IMR-90 (cell line): ENCODE data around the gene TASP1. TPM values are rescaled to one million over a fixed set of nuclear protein-coding genes. Genes with fewer than 3 reads are reported as not detected.

Source experiments
- ATAC-seq: fragments of 200-7000 bp; cut with Tn5 transposase; 2 replicates; pipeline ENCODE4 v1.9.1; 2020; ENCODE audit warnings: low read depth, mild to moderate bottlenecking, moderate library complexity
- BruUV-seq: library from RNA; stranded (reverse); fragments of 400-500 nt; replicated peaks from 2 replicates; lab custom pipeline; 2021; lab: Mats Ljungman, UMichigan
- CTCF ChIA-PET: fragments of 300-600 bp; formaldehyde crosslinking; extraction: SDS; loops from one replicate; lab custom pipeline; 2021; ENCODE audit warnings: antibody characterized with exemption; lab: Yijun Ruan, JAX
- POLR2A ChIA-PET: fragments of 300-600 bp; sonication (Branson Sonifier 250); formaldehyde crosslinking; loops from one replicate; lab custom pipeline; 2022; ENCODE audit warnings: antibody characterized with exemption; ENCODE audit not compliant: unreplicated experiment; lab: Charles Lee
- DNase-seq: peaks from one replicate; pipeline ENCODE4 v3.0.0; 2013
- H2AFZ ChIP-seq: replicated peaks from 2 replicates; pipeline ENCODE3; 2013; ENCODE audit warnings: low read length, mild to moderate bottlenecking; ENCODE audit not compliant: poor library complexity
- H2AK5ac ChIP-seq: 2 replicates; pipeline ENCODE4 v1.6.1; 2013; ENCODE audit warnings: low read depth, low read length, inconsistent platforms
- H2AK9ac ChIP-seq: replicated peaks from 2 replicates; pipeline ENCODE3; 2013; ENCODE audit warnings: mild to moderate bottlenecking, low read depth, low read length, moderate library complexity; ENCODE audit not compliant: poor library complexity
- H2BK120ac ChIP-seq: 2 replicates; pipeline ENCODE4 v1.6.1; 2013; ENCODE audit warnings: low read depth, low read length, inconsistent platforms
- H2BK15ac ChIP-seq: 3 replicates; pipeline ENCODE4 v1.6.1; 2013; ENCODE audit warnings: low read depth, low read length, inconsistent platforms
- H2BK20ac ChIP-seq: 2 replicates; pipeline ENCODE4 v1.6.1; 2013; ENCODE audit warnings: low read depth, mild to moderate bottlenecking, inconsistent platforms, low read length, moderate library complexity
- H2BK5ac ChIP-seq: 2 replicates; pipeline ENCODE4 v1.6.1; 2013; ENCODE audit warnings: mild to moderate bottlenecking, low read depth, low read length, inconsistent platforms; ENCODE audit not compliant: poor library complexity, severe bottlenecking
- H3K14ac ChIP-seq: replicated peaks from 2 replicates; pipeline ENCODE4 v1.6.1; 2013; ENCODE audit warnings: low read depth, low read length, inconsistent platforms
- H3K18ac ChIP-seq: 2 replicates; pipeline ENCODE4 v1.6.1; 2013; ENCODE audit warnings: low read depth, low read length, control low read depth
- H3K23ac ChIP-seq: 2 replicates; pipeline ENCODE4 v1.6.1; 2013; ENCODE audit warnings: low read depth, low read length, inconsistent platforms
- H3K27ac ChIP-seq: 2 replicates; pipeline ENCODE4 v1.5.1; 2013; ENCODE audit warnings: mild to moderate bottlenecking, control low read depth, low read length; ENCODE audit not compliant: insufficient read depth
- H3K27me3 ChIP-seq: 2 replicates; pipeline ENCODE4 v1.6.1; 2013; ENCODE audit warnings: low read length; ENCODE audit not compliant: control insufficient read depth, insufficient read depth
- H3K36me3 ChIP-seq: 2 replicates; pipeline ENCODE4 v1.6.1; 2013; ENCODE audit warnings: low read length, mixed read lengths; ENCODE audit not compliant: control insufficient read depth, insufficient read depth
- H3K4ac ChIP-seq: 2 replicates; pipeline ENCODE4 v1.6.1; 2013; ENCODE audit warnings: low read depth, low read length, inconsistent platforms
- H3K4me1 ChIP-seq: 2 replicates; pipeline ENCODE4 v1.6.1; 2013; ENCODE audit warnings: low read length, mixed read lengths; ENCODE audit not compliant: control insufficient read depth, insufficient read depth
- H3K4me2 ChIP-seq: 2 replicates; pipeline ENCODE4 v1.6.1; 2013; ENCODE audit warnings: low read depth, mild to moderate bottlenecking, control low read depth, low read length, moderate library complexity
- H3K4me3 ChIP-seq: 2 replicates; pipeline ENCODE4 v1.5.1; 2013; ENCODE audit warnings: low read depth, mild to moderate bottlenecking, control low read depth, low read length, moderate library complexity; ENCODE audit not compliant: insufficient read depth
- H3K56ac ChIP-seq: 2 replicates; pipeline ENCODE4 v1.6.1; 2013; ENCODE audit warnings: low read length, inconsistent platforms; ENCODE audit not compliant: insufficient read depth; ENCODE audit errors: extremely low read depth
- H3K79me1 ChIP-seq, 2 experiments: 2 replicates each; pipeline ENCODE4 v1.6.1; 2013; ENCODE audit warnings: low read length in 2 of 2, inconsistent platforms in 1 of 2, low read depth in 1 of 2
- H3K9ac ChIP-seq: 2 replicates; pipeline ENCODE4 v1.6.1; 2013; ENCODE audit warnings: low read depth, low read length, control low read depth
- H3K9me1 ChIP-seq: 2 replicates; pipeline ENCODE4 v1.6.1; 2013; ENCODE audit warnings: low read length, inconsistent platforms; ENCODE audit not compliant: insufficient read depth
- H3K9me3 ChIP-seq: 2 replicates; pipeline ENCODE4 v1.6.1; 2013; ENCODE audit warnings: low read length; ENCODE audit not compliant: control insufficient read depth, insufficient read depth
- H4K20me1 ChIP-seq: 2 replicates; pipeline ENCODE4 v1.6.1; 2013; ENCODE audit warnings: low read length, inconsistent platforms; ENCODE audit not compliant: insufficient read depth
- H4K5ac ChIP-seq: 2 replicates; pipeline ENCODE4 v1.6.1; 2013; ENCODE audit warnings: mild to moderate bottlenecking, low read depth, low read length, control low read depth
- H4K8ac ChIP-seq, 2 experiments: 2 replicates each; pipeline ENCODE4 v1.6.1; 2013; ENCODE audit warnings: low read depth in 2 of 2, low read length in 2 of 2, control low read depth in 1 of 2, inconsistent platforms in 1 of 2
- H4K91ac ChIP-seq: 2 replicates; pipeline ENCODE4 v1.6.1; 2013; ENCODE audit warnings: low read depth, low read length, inconsistent platforms; ENCODE audit not compliant: insufficient read depth
- BHLHE40 ChIP-seq: fragments of 150-350 bp; IDR thresholded peaks from 2 replicates; pipeline ENCODE4 v1.6.1; 2016; ENCODE audit warnings: mild to moderate bottlenecking, low read depth, low read length
- CHD1 ChIP-seq: IDR thresholded peaks from 2 replicates; pipeline ENCODE4 v1.6.1; 2012; ENCODE audit warnings: low read depth, low read length, improper control_type of control experiment
- MXI1 ChIP-seq: IDR thresholded peaks from 2 replicates; pipeline ENCODE4 v1.6.1; 2012; ENCODE audit warnings: low read depth, mild to moderate bottlenecking, low read length, moderate library complexity, borderline replicate concordance
- RAD21 ChIP-seq: IDR thresholded peaks from 2 replicates; pipeline ENCODE4 v1.6.1; 2012; ENCODE audit warnings: low read length, improper control_type of control experiment
- RFX5 ChIP-seq: IDR thresholded peaks from 2 replicates; pipeline ENCODE4 v1.8.0; 2012; ENCODE audit warnings: low read depth, mild to moderate bottlenecking, low read length, moderate library complexity
- SMC3 ChIP-seq: fragments of 150-350 bp; IDR thresholded peaks from 2 replicates; pipeline ENCODE4 v1.6.1; 2016; ENCODE audit warnings: low read depth, mild to moderate bottlenecking, antibody characterized with exemption, low read length, moderate library complexity
- WGBS, 2 experiments: methylation state at CpG; one replicate each; pipeline versions ENCODE4 v1.1.5 to v1.1.7; 2013; ENCODE audit warnings: missing lambda C conversion rate in 2 of 2; ENCODE audit not compliant: insufficient read length in 1 of 2; ENCODE audit errors: extremely low coverage in 2 of 2; 5-methylcytosine and 5-hydroxymethylcytosine counted together
- dilution Hi-C: fragments of 300-500 bp; cut with HindIII; formaldehyde crosslinking; loops from one replicate; pipeline ENCODE4 v1.14.3; 2018; ENCODE audit warnings: low sequenced_read_pairs; ENCODE audit not compliant: unreplicated experiment
- in situ Hi-C: fragments of 300-500 bp; cut with MboI; formaldehyde crosslinking; loops from 3 replicates; pipeline ENCODE4 v1.14.3; 2019; ENCODE audit warnings: low sequenced_read_pairs, inconsistent platforms, mixed read lengths
- intact Hi-C: fragments of 100-400 bp; cut with micrococcal nuclease; formaldehyde crosslinking; loops from 2 replicates; pipeline ENCODE4 v1.10.0; 2022
- polyA plus RNA-seq, 3 experiments: library from polyadenylated mRNA; depleted of rRNA; stranded (reverse); fragments of >200 nt; gene quantifications; 2 replicates each; pipeline ENCODE4 v1.2.3, GENCODE V29; 2012; ENCODE audit warnings: low replicate concordance in 1 of 3
- total RNA-seq: library from RNA; depleted of rRNA; stranded (reverse); fragments of >200 nt; gene quantifications from 2 replicates; pipeline ENCODE4 v1.2.3, GENCODE V29; 2012
- TF ChIP-seq, protein P1 (sequence below): conservative IDR thresholded peaks from 2 replicates; pipeline ENCODE4 v1.5.1; 2012; ENCODE audit warnings: mild to moderate bottlenecking, low read depth, low read length, improper control_type of control experiment

TASP1 gene
- total and polyA plus RNA-seq, 2 of the 4 experiments (the other 2 are of a cell fraction) = 3.9 to 7.9 TPM

DNA sequence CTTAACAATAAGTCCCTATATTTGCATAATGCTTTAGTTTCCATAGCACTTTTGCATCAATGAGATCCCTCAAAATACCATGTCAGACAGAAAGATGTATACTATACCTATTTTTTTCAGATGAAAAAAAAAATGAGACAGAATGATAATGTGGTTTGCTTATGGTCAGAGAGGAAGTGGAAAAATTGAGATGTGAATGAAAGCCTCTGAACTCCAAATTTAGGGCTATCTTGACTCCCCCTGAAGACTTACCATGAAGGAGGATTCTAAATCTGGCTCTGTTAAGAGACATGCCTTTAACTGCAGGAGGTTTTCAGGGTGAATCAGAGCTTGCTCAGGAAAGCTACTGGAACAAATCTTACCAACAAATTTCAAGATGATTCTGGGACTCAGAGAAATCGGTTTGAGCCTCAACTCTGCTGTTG is 241.4 kb downstream of the TASP1 start:
- H2BK15ac ChIP-seq = no peak overlapping the region
- no peak overlapping the region for H4K5ac ChIP-seq
- no peak overlapping the region for H3K14ac ChIP-seq
- TF ChIP-seq SMC3 = no peak
- no peak for TF ChIP-seq MXI1
- no peak for TF ChIP-seq CHD1
- no peak for TF ChIP-seq RAD21
- TF ChIP-seq, protein P1, sequence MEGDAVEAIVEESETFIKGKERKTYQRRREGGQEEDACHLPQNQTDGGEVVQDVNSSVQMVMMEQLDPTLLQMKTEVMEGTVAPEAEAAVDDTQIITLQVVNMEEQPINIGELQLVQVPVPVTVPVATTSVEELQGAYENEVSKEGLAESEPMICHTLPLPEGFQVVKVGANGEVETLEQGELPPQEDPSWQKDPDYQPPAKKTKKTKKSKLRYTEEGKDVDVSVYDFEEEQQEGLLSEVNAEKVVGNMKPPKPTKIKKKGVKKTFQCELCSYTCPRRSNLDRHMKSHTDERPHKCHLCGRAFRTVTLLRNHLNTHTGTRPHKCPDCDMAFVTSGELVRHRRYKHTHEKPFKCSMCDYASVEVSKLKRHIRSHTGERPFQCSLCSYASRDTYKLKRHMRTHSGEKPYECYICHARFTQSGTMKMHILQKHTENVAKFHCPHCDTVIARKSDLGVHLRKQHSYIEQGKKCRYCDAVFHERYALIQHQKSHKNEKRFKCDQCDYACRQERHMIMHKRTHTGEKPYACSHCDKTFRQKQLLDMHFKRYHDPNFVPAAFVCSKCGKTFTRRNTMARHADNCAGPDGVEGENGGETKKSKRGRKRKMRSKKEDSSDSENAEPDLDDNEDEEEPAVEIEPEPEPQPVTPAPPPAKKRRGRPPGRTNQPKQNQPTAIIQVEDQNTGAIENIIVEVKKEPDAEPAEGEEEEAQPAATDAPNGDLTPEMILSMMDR = no peak
- TF ChIP-seq BHLHE40 = no peak
- no peak for TF ChIP-seq RFX5
- no peak overlapping the region for H3K23ac ChIP-seq
- H2AK9ac ChIP-seq = no peak overlapping the region
- no peak overlapping the region for H2BK120ac ChIP-seq
- dilution Hi-C loops = no loop called here
- ATAC-seq = peak; percentile 67
- H3K9ac ChIP-seq = no peak overlapping the region
- peak; percentile 53 for DNase-seq
- no peak overlapping the region for H4K8ac ChIP-seq
- no TSS peak for BruUV-seq
- H3K27me3 ChIP-seq = no peaks in the 10 kb centered on the region
- H3K36me3 ChIP-seq = no peaks in the 10 kb centered on the region
- no peak overlapping the region for H3K56ac ChIP-seq
- no peak overlapping the region for H2BK20ac ChIP-seq
- ChIA-PET CTCF (no interaction called here), POLR2A (no interaction called here)
- H2BK5ac ChIP-seq = no peak overlapping the region
- no peak overlapping the region for H3K4me3 ChIP-seq
- H3K4ac ChIP-seq = no peak overlapping the region
- H3K27ac ChIP-seq = no peak overlapping the region; the same call in 1 of the 2 replicates
- in situ Hi-C loops = no loop called here
- H3K18ac ChIP-seq = no peak overlapping the region
- intact Hi-C loops = loop anchor here (5.0 kb wide), 1 partner anchor 150 kb away; no protein-coding TSS in a partner anchor
- H4K20me1 ChIP-seq = no peaks in the 10 kb centered on the region
- WGBS, 2 experiments = no CpG with 5 or more reads among the region's 1 CpG
- no peaks in the 10 kb centered on the region; the same call in 1 of the 2 replicates for H3K9me1 ChIP-seq
- H2AFZ ChIP-seq = no peak overlapping the region
- H3K4me2 ChIP-seq = no peak overlapping the region
- H3K79me1 ChIP-seq = no peaks in the 10 kb centered on the region
- no peaks in the 10 kb centered on the region for H3K9me3 ChIP-seq
- no peak overlapping the region for H4K91ac ChIP-seq
- H3K4me1 ChIP-seq = peaks cover 6% of the 10 kb centered on the region
- H2AK5ac ChIP-seq = no peak overlapping the region
